Hindlimb muscle (tissue), 1 donor: ENCODE data around the gene TAF3. TPM values are rescaled to one million over a fixed set of nuclear protein-coding genes. Genes with fewer than 3 reads are reported as not detected.

Experiments used
- DNase-seq: peaks from one replicate; pipeline ENCODE4 v3.0.0-alpha.2; 2013
- polyA plus RNA-seq: library from polyadenylated mRNA; unstranded; fragments of 120-200 nt; gene quantifications from one replicate; pipeline ENCODE4 v1.2.1, GENCODE V29; 2013; ENCODE audit not compliant: insufficient read length

The TAF3 gene
- polyA plus RNA-seq, 1 donor = 6.3 TPM

- no peak for DNase-seq
Measured at GRCh38 chr10:8061274-8062211, 243.2 kb downstream of the TAF3 start.

- no peak for DNase-seq
Measured at GRCh38 chr10:8063128-8063908, 245.0 kb downstream of the TAF3 start.

- DNase-seq = no peak
Measured at GRCh38 chr10:8063935-8064334, 245.6 kb downstream of the TAF3 start.

- no peak for DNase-seq
Measured at GRCh38 chr10:8064436-8064835, 246.1 kb downstream of the TAF3 start.

- DNase-seq = no peak
Measured at GRCh38 chr10:8065651-8066050, 247.3 kb downstream of the TAF3 start.

- DNase-seq = no peak
Measured at GRCh38 chr10:8066124-8066523, 247.8 kb downstream of the TAF3 start.

Other genes starting within 250 kb of the TAF3 start
- 42.2 TPM for gene ITIH5, start 151.5 kb upstream of the TAF3 start, polyA plus RNA-seq
- 0.12 TPM for gene ITIH2, start 115.2 kb upstream of the TAF3 start, polyA plus RNA-seq
- 10.9 TPM for gene KIN, start 30.5 kb upstream of the TAF3 start, polyA plus RNA-seq
- 196 TPM for gene ATP5F1C, start 30.3 kb upstream of the TAF3 start, polyA plus RNA-seq
- 1.0 TPM for gene GATA3, start 236.2 kb downstream of the TAF3 start, polyA plus RNA-seq